Endodermal cell (in vitro differentiated cells): ENCODE data around the gene SDSL. TPM values are rescaled to one million over a fixed set of nuclear protein-coding genes. Genes with fewer than 3 reads are reported as not detected.

ENCODE experiments used
- DNase-seq: peaks from one replicate; pipeline ENCODE4 v3.0.0-alpha.2; 2017
- H3K27ac ChIP-seq: 2 replicates; pipeline ENCODE4 v1.5.1; 2013; ENCODE audit warnings: mild to moderate bottlenecking, low read depth, low read length, moderate library complexity
- H3K27me3 ChIP-seq: 2 replicates; pipeline ENCODE4 v1.6.1; 2013; ENCODE audit warnings: mild to moderate bottlenecking, low read length, moderate library complexity; ENCODE audit not compliant: insufficient read depth, control insufficient read depth, poor library complexity, severe bottlenecking
- H3K36me3 ChIP-seq: 2 replicates; pipeline ENCODE4 v1.7.0; 2013; ENCODE audit warnings: mild to moderate bottlenecking, low read length, moderate library complexity; ENCODE audit not compliant: control insufficient read depth, insufficient read depth
- H3K4me1 ChIP-seq: one replicate; pipeline ENCODE4 v1.7.0; 2013; ENCODE audit warnings: low read length; ENCODE audit not compliant: control insufficient read depth, insufficient read depth
- H3K4me3 ChIP-seq: 2 replicates; pipeline ENCODE4 v1.5.1; 2013; ENCODE audit warnings: mild to moderate bottlenecking, low read length, moderate library complexity
- H3K9ac ChIP-seq: 2 replicates; pipeline ENCODE4 v1.6.1; 2013; ENCODE audit warnings: mild to moderate bottlenecking, low read length, moderate library complexity; ENCODE audit not compliant: poor library complexity, severe bottlenecking; ENCODE audit errors: extremely low read depth
- H3K9me3 ChIP-seq: 2 replicates; pipeline ENCODE4 v1.6.1; 2013; ENCODE audit warnings: mild to moderate bottlenecking, low read length, moderate library complexity; ENCODE audit not compliant: control insufficient read depth
- H3K27ac Mint-ChIP-seq: 2 replicates; pipeline ENCODE4 v1.8.0; 2020; ENCODE audit warnings: mixed read lengths
- H3K27me3 Mint-ChIP-seq: 2 replicates; pipeline ENCODE4 v1.8.0; 2021; ENCODE audit warnings: mild to moderate bottlenecking, mixed read lengths; ENCODE audit not compliant: insufficient read depth
- H3K36me3 Mint-ChIP-seq: 2 replicates; pipeline ENCODE4 v1.8.0; 2020; ENCODE audit warnings: low read depth, mixed read lengths
- H3K4me1 Mint-ChIP-seq: 2 replicates; pipeline ENCODE4 v1.8.0; 2020; ENCODE audit warnings: mixed read lengths
- H3K4me3 Mint-ChIP-seq: 2 replicates; pipeline ENCODE4 v1.8.0; 2020; ENCODE audit warnings: mild to moderate bottlenecking, moderate library complexity, mixed read lengths
- H3K9me3 Mint-ChIP-seq: 2 replicates; pipeline ENCODE4 v1.8.0; 2020; ENCODE audit warnings: mild to moderate bottlenecking, mixed read lengths
- CTCF ChIP-seq: fragments of 200-600 bp; sonication (generic); conservative IDR thresholded peaks from 2 replicates; pipeline ENCODE4 v1.5.0; 2021; ENCODE audit warnings: antibody characterized with exemption, mild to moderate bottlenecking
- WGBS, 2 experiments: methylation state at CpG; one replicate each; pipeline versions ENCODE4 v1.1.5 to v1.1.7; 2013; ENCODE audit warnings: missing lambda C conversion rate in 2 of 2, mixed read lengths in 1 of 2; ENCODE audit not compliant: insufficient coverage in 1 of 2, insufficient read length in 1 of 2; 5-methylcytosine and 5-hydroxymethylcytosine counted together
- total RNA-seq, 2 donors: library from RNA; stranded (reverse); fragmentation: NEBNext Ultra II Directional in 1 of 2; extraction: Animal tissue kit (Norgen Biotek cat#: 25700) in 1 of 2; gene quantifications; 2 replicates in 1 of 2; 3 replicates in 1 of 2; pipeline ENCODE4 v1.2.1, GENCODE V29; 2021

Gene SDSL
- total RNA-seq, 2 donors from 2014 or later, result 2.4 to 5.7 TPM

DNA sequence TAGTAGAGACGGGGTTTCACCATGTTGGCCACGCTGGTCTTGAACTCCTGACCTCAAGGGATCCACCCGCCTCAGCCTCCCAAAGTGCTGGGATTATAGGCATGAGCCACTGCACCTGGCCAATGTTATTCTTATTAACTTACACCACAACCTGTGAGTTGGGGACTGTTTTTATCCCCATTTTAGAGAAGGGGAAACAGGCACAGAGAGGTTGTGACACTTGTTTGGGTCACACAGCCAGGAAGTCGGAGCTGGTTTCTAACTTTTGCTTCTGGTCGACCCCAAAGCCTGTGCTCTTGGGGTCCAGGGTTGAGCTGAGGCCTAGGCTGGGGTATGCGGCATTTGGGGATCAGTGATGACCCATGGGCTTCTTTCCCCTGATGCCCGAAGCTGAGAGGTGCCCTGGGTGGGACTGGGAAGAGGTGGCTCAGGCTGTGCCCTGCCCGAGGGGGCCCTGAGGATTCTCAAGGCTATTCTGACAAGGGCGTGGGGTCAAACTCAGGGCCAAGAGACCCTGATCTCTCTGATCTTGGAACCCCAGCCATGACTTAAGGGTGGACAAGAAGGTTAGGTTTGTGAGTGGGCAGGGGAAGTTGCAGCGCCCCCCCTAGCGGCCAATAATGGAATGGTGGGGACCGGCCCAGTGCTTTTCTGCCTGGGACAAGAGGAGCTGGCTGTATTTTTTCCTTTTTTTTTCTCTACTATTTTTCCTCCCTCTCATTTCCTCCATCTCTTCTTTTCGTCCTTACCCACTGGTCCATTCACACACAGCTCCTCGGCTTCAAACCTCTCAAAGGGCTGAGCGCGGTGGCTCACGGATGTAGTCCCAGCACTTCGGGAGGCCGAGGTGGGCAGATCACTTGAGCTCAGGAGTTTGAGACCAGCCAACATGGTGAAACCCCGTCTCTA, 3.0 kb downstream of the SDSL start:
- peaks cover 11% of the 10 kb centered on the region for H3K27me3 Mint-ChIP-seq
- H3K36me3 Mint-ChIP-seq, result no peaks in the 10 kb centered on the region
- Histone ChIP-seq H3K4me3 (no peak overlapping the region), H3K27me3 (no peaks in the 10 kb centered on the region), H3K9ac (no peak overlapping the region), H3K4me1 (peaks cover 3% of the 10 kb centered on the region), H3K27ac (no peak overlapping the region), H3K9me3 (no peaks in the 10 kb centered on the region), H3K36me3 (no peaks in the 10 kb centered on the region)
- H3K4me1 Mint-ChIP-seq, result peaks cover 11% of the 10 kb centered on the region
- peak; percentile 97 for TF ChIP-seq CTCF
- H3K27ac Mint-ChIP-seq, result peak overlapping the region; percentile 46
- H3K9me3 Mint-ChIP-seq, result peaks cover 3% of the 10 kb centered on the region
- DNase-seq, result peak; percentile 96
- peak overlapping the region; percentile 27 for H3K4me3 Mint-ChIP-seq
- 50 to 52% methylated on average over 16 to 20 of the region's 20 CpGs for WGBS, 2 experiments

DNA sequence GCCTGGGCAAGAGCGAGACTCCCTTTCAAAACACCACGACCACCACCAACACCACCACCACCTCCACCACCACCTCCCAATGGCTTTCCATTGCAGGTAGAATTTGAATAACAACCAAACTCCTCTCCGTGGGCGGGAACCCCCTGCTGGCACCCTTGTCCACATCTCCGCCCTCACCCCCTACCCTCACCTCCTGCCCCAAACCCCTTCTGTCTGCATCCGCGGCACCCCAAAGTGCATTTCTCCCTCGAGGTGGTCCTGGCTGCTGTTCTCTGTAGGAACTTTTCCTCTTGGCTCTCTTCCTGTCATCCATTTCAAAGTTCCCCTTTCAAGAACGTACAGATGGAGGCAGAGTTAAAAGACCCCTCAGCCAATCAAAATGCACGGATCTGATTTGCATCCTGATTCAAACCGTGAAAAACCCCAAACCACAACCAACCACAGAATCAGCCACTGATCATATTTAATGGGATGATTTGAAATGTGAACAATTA, 3.8 kb downstream of the SDSL start:
- Histone ChIP-seq H3K36me3 (no peaks in the 10 kb centered on the region), H3K27me3 (no peaks in the 10 kb centered on the region), H3K4me3 (no peak overlapping the region), H3K9ac (no peak overlapping the region), H3K27ac (no peak overlapping the region), H3K9me3 (no peaks in the 10 kb centered on the region), H3K4me1 (peaks cover 3% of the 10 kb centered on the region)
- no peak for TF ChIP-seq CTCF
- Mint-ChIP-seq H3K4me1 (peaks cover 11% of the 10 kb centered on the region), H3K4me3 (peak overlapping the region; percentile 27), H3K27me3 (peaks cover 13% of the 10 kb centered on the region), H3K9me3 (peaks cover 5% of the 10 kb centered on the region), H3K36me3 (no peaks in the 10 kb centered on the region), H3K27ac (no peak overlapping the region)
- WGBS, 2 experiments, result 35% methylated on average over 11 of the region's 11 CpGs; no CpG with 5 or more reads in 1 of the 2 experiments
- peak; percentile 82 for DNase-seq

- DNase-seq, result peak; percentile 54
These were observed 5.7 kb downstream of the SDSL start for GRCh38 chr12:113427882-113428281.

More at GRCh38 chr12:113427882-113428281, 5.7 kb downstream of the SDSL start:
- no peaks in the 10 kb centered on the region for H3K27me3 ChIP-seq
- H3K4me1 ChIP-seq, result no peaks in the 10 kb centered on the region
- no peak overlapping the region for H3K9ac ChIP-seq
- Mint-ChIP-seq H3K4me3 (no peak overlapping the region), H3K27ac (no peak overlapping the region), H3K4me1 (peaks cover 5% of the 10 kb centered on the region), H3K27me3 (peaks cover 16% of the 10 kb centered on the region), H3K9me3 (peaks cover 5% of the 10 kb centered on the region), H3K36me3 (no peaks in the 10 kb centered on the region)
- no peak for TF ChIP-seq CTCF
- no peaks in the 10 kb centered on the region for H3K36me3 ChIP-seq
- H3K9me3 ChIP-seq, result no peaks in the 10 kb centered on the region
- WGBS, 2 experiments, result 80 to 87% methylated on average over 6 to 9 of the region's 9 CpGs
- H3K27ac ChIP-seq, result no peak overlapping the region
- no peak overlapping the region for H3K4me3 ChIP-seq
